OCI-LY1 (cell line): Measurements from ENCODE around the gene FGF2.

ENCODE experiments used
- H2AFZ ChIP-seq: fragments of 200-600 bp; sonication (generic), shearing (Covaris generic); 2 replicates; pipeline ENCODE4 v1.6.0; 2014; ENCODE audit warnings: antibody characterized with exemption, mild to moderate bottlenecking, low read length
- H3F3A ChIP-seq: fragments of 200-600 bp; sonication (generic), shearing (Covaris generic); 2 replicates; pipeline ENCODE4 v1.6.0; 2014; ENCODE audit warnings: mild to moderate bottlenecking, antibody characterized with exemption, low read length, moderate library complexity; ENCODE audit not compliant: insufficient read depth
- H3K27ac ChIP-seq: fragments of 200-600 bp; sonication (generic); 2 replicates; pipeline ENCODE4 v1.5.1; 2014; ENCODE audit warnings: low read length, mixed run types, mild to moderate bottlenecking, low read depth; ENCODE audit not compliant: poor library complexity, severe bottlenecking
- H3K27me3 ChIP-seq: fragments of 200-600 bp; sonication (generic); 2 replicates; pipeline ENCODE4 v1.6.0; 2014; ENCODE audit warnings: antibody characterized with exemption, mild to moderate bottlenecking, low read length, moderate library complexity; ENCODE audit not compliant: insufficient read depth
- H3K36me3 ChIP-seq: fragments of 200-600 bp; sonication (generic); 2 replicates; pipeline ENCODE4 v1.6.1; 2014; ENCODE audit warnings: mild to moderate bottlenecking, antibody characterized with exemption, low read length, moderate library complexity, mixed read lengths; ENCODE audit not compliant: insufficient read depth
- H3K4me1 ChIP-seq: fragments of 200-600 bp; sonication (generic); 2 replicates; pipeline ENCODE4 v1.5.1; 2014; ENCODE audit warnings: mild to moderate bottlenecking, low read length, moderate library complexity; ENCODE audit not compliant: insufficient read depth, severe bottlenecking
- H3K4me2 ChIP-seq: fragments of 200-600 bp; sonication (generic), shearing (Covaris generic); 2 replicates; pipeline ENCODE4 v1.6.1; 2014; ENCODE audit warnings: low read length
- H3K4me3 ChIP-seq: fragments of 200-600 bp; sonication (generic); 2 replicates; pipeline ENCODE4 v1.5.1; 2014; ENCODE audit warnings: low read length, low read depth, mild to moderate bottlenecking, mixed read lengths; ENCODE audit not compliant: poor library complexity, severe bottlenecking
- H3K79me2 ChIP-seq: fragments of 200-600 bp; shearing (Covaris generic); 2 replicates; pipeline ENCODE4 v1.6.1; 2016; ENCODE audit warnings: mixed run types, low read length, mixed read lengths; ENCODE audit not compliant: insufficient read depth
- H3K9ac ChIP-seq: fragments of 200-600 bp; sonication (generic), shearing (Covaris generic); 2 replicates; pipeline ENCODE4 v1.6.1; 2014; ENCODE audit warnings: mild to moderate bottlenecking, low read length, mixed read lengths
- H3K9me2 ChIP-seq: fragments of 200-600 bp; sonication (generic), shearing (Covaris generic); 2 replicates; pipeline ENCODE4 v1.6.1; 2014; ENCODE audit warnings: low read depth, mild to moderate bottlenecking, low read length, mixed read lengths
- H3K9me3 ChIP-seq: fragments of 200-600 bp; shearing (Covaris generic); 2 replicates; pipeline ENCODE4 v1.6.1; 2014; ENCODE audit warnings: low read length, mixed read lengths
- H4K20me1 ChIP-seq: fragments of 200-600 bp; sonication (generic), shearing (Covaris generic); 2 replicates; pipeline ENCODE4 v1.6.0; 2016; ENCODE audit warnings: mild to moderate bottlenecking, low read length; ENCODE audit not compliant: insufficient read depth
- CTCF ChIP-seq: fragments of 200-600 bp; sonication (generic), shearing (Covaris generic); IDR thresholded peaks from 2 replicates; pipeline ENCODE4 v1.5.1; 2017; ENCODE audit warnings: mild to moderate bottlenecking, antibody characterized with exemption, low read length, moderate library complexity, mixed read lengths
- EZH2 ChIP-seq: fragments of 200-600 bp; sonication (generic), shearing (Covaris generic); IDR thresholded peaks from 2 replicates; pipeline ENCODE4 v1.8.0; 2017; ENCODE audit warnings: borderline replicate concordance, mixed run types, mild to moderate bottlenecking, antibody characterized with exemption, low read length, moderate library complexity, mixed read lengths

FGF2 gene

GRCh38 chr4:122857160-122857559 is 30.5 kb downstream of the FGF2 start:
- H2AFZ ChIP-seq = no peak overlapping the region
- no peaks in the 10 kb centered on the region for H3K36me3 ChIP-seq
- H3K27me3 ChIP-seq = no peaks in the 10 kb centered on the region
- no peak overlapping the region for H3K4me2 ChIP-seq
- H3K4me1 ChIP-seq = no peaks in the 10 kb centered on the region
- no peaks in the 10 kb centered on the region for H3K9me2 ChIP-seq
- H3F3A ChIP-seq = no peaks in the 10 kb centered on the region
- no peak overlapping the region for H3K4me3 ChIP-seq
- TF ChIP-seq CTCF = no peak
- no peak for TF ChIP-seq EZH2
- no peaks in the 10 kb centered on the region for H3K9me3 ChIP-seq
- no peaks in the 10 kb centered on the region for H4K20me1 ChIP-seq
- no peak overlapping the region for H3K9ac ChIP-seq
- H3K27ac ChIP-seq = no peak overlapping the region
- no peaks in the 10 kb centered on the region for H3K79me2 ChIP-seq

- Histone ChIP-seq H3K9me2 (no peaks in the 10 kb centered on the region), H3K4me3 (no peak overlapping the region)
These were observed 32.1 kb downstream of the FGF2 start for GRCh38 chr4:122858705-122859104.

GRCh38 chr4:122861172-122861943 is 34.7 kb downstream of the FGF2 start:
- H3K9me2 ChIP-seq = no peaks in the 10 kb centered on the region
- H3K27ac ChIP-seq = no peak overlapping the region
- H3F3A ChIP-seq = no peaks in the 10 kb centered on the region
- no peak overlapping the region for H3K4me2 ChIP-seq
- H3K79me2 ChIP-seq = no peaks in the 10 kb centered on the region
- H4K20me1 ChIP-seq = no peaks in the 10 kb centered on the region
- H3K27me3 ChIP-seq = no peaks in the 10 kb centered on the region
- H3K36me3 ChIP-seq = no peaks in the 10 kb centered on the region
- H3K9ac ChIP-seq = no peak overlapping the region
- no peaks in the 10 kb centered on the region for H3K4me1 ChIP-seq
- no peak for TF ChIP-seq CTCF
- no peak overlapping the region for H3K4me3 ChIP-seq
- no peak overlapping the region for H2AFZ ChIP-seq
- H3K9me3 ChIP-seq = no peaks in the 10 kb centered on the region

More at GRCh38 chr4:122858705-122859104, 32.1 kb downstream of the FGF2 start:
- H3K27ac ChIP-seq = no peak overlapping the region
- H3K27me3 ChIP-seq = no peaks in the 10 kb centered on the region
- no peaks in the 10 kb centered on the region for H4K20me1 ChIP-seq
- no peak overlapping the region for H2AFZ ChIP-seq
- H3F3A ChIP-seq = no peaks in the 10 kb centered on the region
- H3K4me2 ChIP-seq = no peak overlapping the region
- TF ChIP-seq EZH2 (no peak), CTCF (no peak)
- no peaks in the 10 kb centered on the region for H3K4me1 ChIP-seq
- H3K79me2 ChIP-seq = no peaks in the 10 kb centered on the region
- H3K9me3 ChIP-seq = no peaks in the 10 kb centered on the region
- H3K36me3 ChIP-seq = no peaks in the 10 kb centered on the region
- H3K9ac ChIP-seq = no peak overlapping the region
